NCI-H446 (cell line): ENCODE measurements around the gene STAT3.
"Not testable (repeated sequence)": the region's sequence is repeated elsewhere in the genome, so short reads cannot be mapped to it uniquely, and the experiment has no call there.

Experiments
- DNase-seq, 2 experiments: peaks; one replicate each; lab custom pipeline; 2025; lab: John Stamatoyannopoulos, UW

The STAT3 gene

DNA sequence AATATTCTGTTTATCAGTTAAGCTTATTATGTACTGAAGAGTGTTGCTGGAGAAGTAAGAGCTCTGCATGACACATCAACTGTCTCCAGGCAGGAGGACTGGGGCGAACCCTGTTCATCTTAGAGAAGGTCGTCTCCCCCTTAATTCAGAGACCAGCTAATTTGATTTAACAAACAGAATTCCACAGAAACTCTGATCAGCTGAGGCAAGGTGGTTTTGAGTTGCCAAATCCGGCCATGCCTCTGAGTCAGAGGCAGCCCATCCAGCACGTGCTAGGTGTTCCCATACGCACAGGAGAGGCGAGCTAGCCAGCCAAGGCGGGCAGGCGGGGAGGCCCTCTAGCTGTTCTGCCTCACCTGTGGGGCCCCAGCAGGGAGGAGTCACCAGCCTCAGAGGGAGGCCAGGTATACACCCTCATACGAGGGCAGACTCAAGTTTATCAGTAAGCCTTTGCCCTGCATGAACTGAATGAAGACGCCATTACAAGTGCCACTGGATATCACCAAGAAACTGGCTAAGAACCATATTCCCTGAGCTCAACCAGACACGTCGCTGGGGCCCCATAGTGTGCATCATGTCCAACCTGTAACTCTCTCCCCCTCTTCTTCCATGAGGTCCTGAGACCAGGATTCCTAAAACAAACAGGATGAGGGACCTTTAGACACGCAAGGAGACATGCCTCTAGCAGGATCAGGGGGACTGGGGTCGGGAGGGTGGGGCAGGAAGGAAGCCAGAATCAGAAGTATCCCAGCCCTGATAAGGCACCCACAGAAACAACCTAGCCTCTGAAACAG is 74.3 kb downstream of the STAT3 start:
- no peak for DNase-seq

DNA sequence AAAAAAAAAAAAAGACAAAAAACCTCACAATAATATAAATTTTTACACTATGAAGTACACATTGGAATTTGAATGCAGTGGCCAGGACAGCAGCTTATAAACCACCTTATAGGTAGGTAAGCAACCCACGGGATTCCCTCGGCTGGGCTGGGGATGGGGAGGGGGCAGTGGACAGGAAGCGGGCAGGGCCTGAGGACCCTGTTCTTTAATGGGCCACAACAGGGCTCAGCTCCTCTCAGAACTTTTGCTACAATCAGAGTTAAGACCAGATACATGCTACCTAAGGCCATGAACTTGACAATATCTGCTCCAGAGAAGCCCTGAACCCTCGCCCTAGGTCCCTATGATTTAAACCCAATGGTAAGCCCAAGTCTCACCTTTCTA is 74.9 kb downstream of the STAT3 start:
- DNase-seq: no peak

DNA sequence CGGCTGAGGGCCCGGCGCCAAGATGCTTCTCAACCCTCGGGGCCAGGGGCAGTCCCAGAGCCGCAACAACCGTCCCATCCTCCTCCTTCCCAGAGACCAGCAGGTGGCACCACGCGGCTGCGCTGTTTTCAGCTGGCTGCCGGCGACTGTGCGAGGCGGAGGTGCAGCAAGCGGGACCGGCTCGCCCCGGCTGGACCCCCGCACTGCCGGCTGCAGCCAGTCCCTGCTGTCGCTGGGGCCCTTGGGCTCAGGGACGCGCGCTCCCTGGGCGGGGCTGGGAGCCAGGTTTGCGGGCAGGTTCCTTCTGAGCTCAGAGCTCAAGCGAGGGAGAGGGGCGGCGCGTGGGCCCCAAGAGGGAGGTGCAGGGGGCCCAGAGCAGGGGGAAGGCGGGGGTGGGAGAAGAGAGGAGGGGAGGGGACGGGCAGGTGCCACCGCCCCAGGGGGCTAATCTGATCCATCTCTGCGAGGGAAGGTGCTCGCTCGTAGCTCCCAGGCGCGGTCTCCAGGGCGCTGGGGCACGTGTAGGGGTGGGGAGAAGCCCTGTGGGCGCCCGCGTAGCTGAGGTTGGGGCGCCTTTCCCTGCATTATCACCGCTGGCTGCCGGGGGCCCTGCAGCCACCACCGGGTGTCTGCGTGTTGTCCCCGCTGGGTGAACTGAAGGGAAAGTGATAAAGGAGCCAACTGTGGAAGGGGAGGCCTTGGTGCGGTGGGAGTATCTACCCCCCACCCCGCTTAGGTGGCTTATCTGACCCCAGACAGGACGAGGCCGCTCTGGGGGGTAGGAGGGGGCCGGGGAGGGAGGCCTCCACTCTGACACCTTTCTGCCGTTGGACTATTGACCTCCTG is 75.7 kb downstream of the STAT3 start:
- DNase-seq: peak; percentile 16 to 75

DNA sequence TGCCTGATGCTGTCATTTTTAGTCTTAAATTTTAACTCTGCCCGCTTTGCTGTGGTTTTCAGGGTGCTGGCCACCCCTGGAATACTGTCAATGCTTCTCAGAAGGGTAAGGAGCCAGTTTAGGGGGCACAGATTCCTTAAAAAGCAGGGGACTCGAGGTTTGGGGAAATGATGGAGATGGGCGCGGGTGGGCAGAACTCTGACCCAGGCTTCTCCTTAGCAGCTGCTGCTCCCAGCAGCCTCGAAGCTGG is 76.3 kb downstream of the STAT3 start:
- no peak for DNase-seq

- DNase-seq: no peak
Observed at GRCh38 chr17:42311240-42312034, 76.8 kb downstream of the STAT3 start.

DNA sequence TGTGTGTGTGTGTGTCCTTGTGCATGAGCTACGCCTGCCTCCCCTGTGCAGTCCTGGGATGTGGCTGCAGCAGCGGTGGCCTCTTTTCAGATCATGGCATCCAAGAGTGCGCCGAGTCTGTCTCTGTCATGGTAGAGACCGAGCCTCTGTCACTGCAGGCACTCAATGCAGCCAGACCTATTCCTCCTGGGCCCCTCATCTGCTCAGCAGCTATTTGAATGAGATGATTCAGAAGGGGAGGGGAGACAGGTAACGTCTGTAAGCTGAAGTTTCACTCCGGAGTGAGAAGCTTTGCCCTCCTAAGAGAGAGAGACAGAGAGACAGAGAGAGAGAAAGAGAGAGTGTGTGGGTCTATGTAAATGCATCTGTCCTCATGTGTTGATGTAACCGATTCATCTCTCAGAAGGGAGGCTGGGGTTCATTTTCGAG is 77.4 kb downstream of the STAT3 start:
- no peak for DNase-seq

GRCh38 chr17:42309986-42310786 is 78.1 kb downstream of the STAT3 start:
- DNase-seq: no peak

DNA sequence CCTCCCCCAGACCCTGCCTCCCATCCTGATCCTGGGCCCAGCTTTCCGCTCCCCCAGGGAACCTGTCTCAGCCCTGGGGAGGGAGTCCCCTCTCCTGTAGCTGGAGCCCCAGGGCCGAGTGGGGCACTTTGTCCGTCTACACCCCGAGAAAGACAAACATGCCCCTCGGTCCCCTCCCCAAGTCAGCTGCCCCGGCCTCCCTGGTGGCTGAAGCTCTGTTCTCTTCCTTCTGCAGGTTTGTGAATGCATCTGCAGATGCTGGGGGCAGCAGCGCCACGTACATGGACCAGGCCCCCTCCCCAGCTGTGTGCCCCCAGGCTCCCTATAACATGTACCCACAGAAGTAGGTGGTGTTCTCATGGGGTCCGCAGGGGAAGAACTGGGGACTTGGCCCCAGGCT is 79.1 kb downstream of the STAT3 start:
- no peak for DNase-seq

DNA sequence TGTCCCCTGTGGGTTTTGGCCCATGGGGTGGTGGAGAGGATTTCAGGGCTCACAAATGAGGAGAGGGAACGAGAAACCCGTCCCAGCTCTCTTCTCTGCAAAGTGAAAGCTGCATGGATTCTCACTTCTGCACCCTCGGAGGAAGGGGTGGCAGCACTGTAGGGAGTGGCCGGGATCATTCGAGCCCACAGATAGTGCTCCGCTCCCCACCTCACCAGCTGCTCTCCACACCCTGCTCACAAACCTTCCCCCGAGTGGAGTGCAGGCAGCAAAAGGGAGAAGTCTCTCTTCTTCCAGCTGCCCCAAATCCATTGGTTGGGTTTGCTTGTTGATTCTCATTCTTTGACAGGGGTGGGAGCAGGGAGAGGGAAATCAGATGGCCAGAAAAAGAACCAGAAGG is 79.8 kb downstream of the STAT3 start:
- no peak for DNase-seq

- no peak for DNase-seq
Observed at GRCh38 chr17:42307362-42307927, 80.8 kb downstream of the STAT3 start.

DNA sequence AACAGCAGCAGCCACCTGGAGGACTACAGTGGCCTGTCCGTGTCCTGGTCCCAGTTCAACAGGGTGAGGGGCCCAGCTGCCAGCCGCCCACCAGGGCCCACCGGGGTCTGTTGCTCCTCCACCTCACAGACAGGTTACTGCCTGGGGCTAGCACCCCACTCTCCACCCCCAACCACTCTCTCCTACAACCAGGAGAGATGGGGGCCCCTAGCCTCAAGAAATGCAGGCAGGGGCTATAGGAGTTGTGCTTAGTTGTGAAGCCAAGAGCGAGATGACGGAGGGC is 81.9 kb downstream of the STAT3 start:
- no peak for DNase-seq

- no peak for DNase-seq
Observed at GRCh38 chr17:42305543-42306384, 82.5 kb downstream of the STAT3 start.

- DNase-seq: not testable (repeated sequence)
Observed at GRCh38 chr17:42305031-42305330, 83.3 kb downstream of the STAT3 start.

DNA sequence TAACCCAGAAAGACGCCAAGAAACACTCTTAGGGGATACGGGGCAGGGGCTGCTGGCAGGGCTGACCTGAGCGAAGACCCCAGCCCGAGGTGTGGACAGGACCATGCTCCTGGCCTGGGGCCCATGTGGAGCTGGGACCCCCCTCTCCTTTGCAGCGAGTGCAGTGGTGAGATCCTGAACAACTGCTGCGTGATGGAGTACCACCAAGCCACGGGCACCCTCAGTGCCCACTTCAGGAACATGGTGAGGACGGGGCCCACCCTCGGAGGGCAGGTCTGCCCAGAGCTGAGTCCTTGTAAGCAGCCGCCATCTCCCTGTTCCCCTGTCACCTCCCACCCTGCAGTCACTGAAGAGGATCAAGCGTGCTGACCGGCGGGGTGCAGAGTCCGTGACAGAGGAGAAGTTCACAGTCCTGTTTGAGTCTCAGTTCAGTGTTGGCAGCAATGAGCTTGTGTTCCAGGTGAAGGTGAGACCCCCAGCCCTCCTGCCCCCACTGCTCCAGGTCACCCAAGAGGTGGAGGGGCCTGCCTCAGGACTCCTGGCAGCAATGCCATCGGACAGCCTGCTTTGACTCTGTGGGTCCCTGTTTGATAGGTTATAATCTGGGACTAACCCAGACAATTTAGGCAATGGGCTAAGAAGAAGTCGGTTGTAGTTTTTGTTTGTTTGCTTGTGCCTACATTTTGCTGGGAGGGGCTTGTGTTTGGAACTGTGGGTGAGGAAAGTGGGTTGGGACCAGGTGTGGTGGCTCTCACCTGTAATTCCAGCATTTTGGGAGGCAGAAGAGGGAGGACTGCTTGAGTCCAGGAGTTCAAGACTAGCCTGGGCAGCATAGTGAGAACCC is 83.8 kb downstream of the STAT3 start:
- no peak for DNase-seq

DNA sequence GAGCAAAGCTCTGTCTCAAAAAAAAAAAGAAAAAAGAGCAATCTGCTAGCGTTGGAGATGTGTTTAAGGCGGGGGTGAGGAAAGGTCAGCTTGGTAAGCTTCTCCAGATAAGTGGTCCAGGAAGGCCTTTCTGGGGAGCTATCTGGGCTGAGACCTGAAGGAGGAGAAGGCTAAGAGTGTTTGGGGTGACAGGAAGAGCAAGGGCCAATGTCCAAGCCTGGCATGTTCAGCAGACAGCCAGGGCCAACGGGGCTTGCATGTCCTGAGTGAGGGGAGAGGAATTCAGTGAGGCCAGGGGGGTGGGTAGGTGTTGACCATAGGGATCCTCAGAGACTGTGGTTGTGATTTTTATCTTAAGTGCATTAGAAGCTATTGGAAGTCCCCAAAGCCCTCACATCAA is 84.5 kb downstream of the STAT3 start:
- DNase-seq: no peak

- DNase-seq: no peak
Observed at GRCh38 chr17:42301022-42301421, 87.2 kb downstream of the STAT3 start.

DNA sequence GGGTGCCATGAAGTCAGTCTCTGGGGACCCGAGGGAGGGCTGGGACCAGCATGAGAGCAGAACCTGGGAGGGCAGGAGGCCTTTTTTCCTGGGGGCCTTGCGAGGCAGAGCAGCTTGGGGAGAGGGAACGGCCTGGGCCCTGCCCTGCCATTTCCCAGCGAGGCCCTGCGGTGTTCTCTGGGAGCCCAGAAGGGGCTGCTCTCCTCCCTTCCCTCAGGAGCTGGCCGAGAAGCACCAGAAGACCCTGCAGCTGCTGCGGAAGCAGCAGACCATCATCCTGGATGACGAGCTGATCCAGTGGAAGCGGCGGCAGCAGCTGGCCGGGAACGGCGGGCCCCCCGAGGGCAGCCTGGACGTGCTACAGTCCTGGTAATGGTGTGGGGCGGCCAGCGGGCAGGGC is 88.3 kb downstream of the STAT3 start:
- not testable (repeated sequence) for DNase-seq

DNA sequence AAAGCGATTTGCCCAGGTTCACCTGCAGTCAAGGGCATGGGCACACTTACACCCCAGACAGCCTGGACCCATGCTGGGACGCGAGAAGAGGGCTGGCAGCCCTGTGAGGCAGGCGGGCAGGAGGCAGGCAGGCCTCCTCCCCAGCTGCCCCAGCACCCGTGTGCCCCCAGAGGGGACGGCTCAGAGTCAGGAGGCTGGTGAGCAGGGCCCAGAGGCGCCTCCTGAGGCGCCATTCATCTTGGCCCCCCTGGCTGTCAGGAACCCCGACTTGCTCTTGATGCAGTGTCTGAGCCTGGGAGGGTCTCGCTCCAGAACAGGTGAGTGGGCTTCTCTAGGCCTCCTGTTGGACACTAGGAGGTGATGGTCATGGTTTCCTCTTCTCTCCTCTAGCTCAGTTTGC is 88.9 kb downstream of the STAT3 start:
- not testable (repeated sequence) for DNase-seq

- DNase-seq: not testable (repeated sequence)
Observed at GRCh38 chr17:42297775-42298174, 90.5 kb downstream of the STAT3 start.

- no peak for DNase-seq
Observed at GRCh38 chr17:42296012-42296411, 92.2 kb downstream of the STAT3 start.
